Measurements from ENCODE around the gene TNF. TPM values are rescaled to one million over a fixed set of nuclear protein-coding genes. Genes with fewer than 3 reads are reported as not detected.
"Not testable (repeated sequence)": the region's sequence is repeated elsewhere in the genome, so short reads cannot be mapped to it uniquely, and the experiment has no call there.

TNF gene
- total RNA-seq, 1 donor from 2014 or later, result 427 TPM

- Mint-ChIP-seq H3K4me3 (peak overlapping the region; percentile 87), H3K36me3 (ENCODE audit: low read depth) (peaks cover 8% of the 10 kb centered on the region), H3K27me3 (ENCODE audit: insufficient read depth) (peaks cover 3% of the 10 kb centered on the region), H3K9me3 (no peaks in the 10 kb centered on the region), H3K27ac (peak overlapping the region; percentile 82), H3K4me1 (ENCODE audit: low read depth) (peaks cover 40% of the 10 kb centered on the region)
- DNase-seq (ENCODE audit: low spot score), result no peak
- intact Hi-C loops (cut with micrococcal nuclease), result loop anchor here (1.0 to 10.0 kb wide), 11 partner anchors 10 to 647 kb away; partner anchors contain the start of genes ABHD16A, BAG6, EHMT2 and NELFE
These were observed 27.4 kb upstream of the TNF start for GRCh38 chr6:31547727-31548543.

- no peak for DNase-seq (ENCODE audit: low spot score)
- H3K27me3 Mint-ChIP-seq (ENCODE audit: insufficient read depth), result peaks cover 3% of the 10 kb centered on the region
- H3K4me1 Mint-ChIP-seq (ENCODE audit: low read depth), result peaks cover 40% of the 10 kb centered on the region
- intact Hi-C loops (cut with micrococcal nuclease), result loop anchor here (10.0 kb wide), 1 partner anchor 406 kb away; the partner anchor contains the start of genes NELFE and SKIC2
- peaks cover 10% of the 10 kb centered on the region for H3K36me3 Mint-ChIP-seq (ENCODE audit: low read depth)
- no peak overlapping the region for H3K27ac Mint-ChIP-seq
- H3K4me3 Mint-ChIP-seq, result peak overlapping the region; percentile 87
- no peaks in the 10 kb centered on the region for H3K9me3 Mint-ChIP-seq
These were observed 26.9 kb upstream of the TNF start for GRCh38 chr6:31548544-31548873.

- intact Hi-C loops (cut with micrococcal nuclease), result loop anchor here (1.0 kb wide), 2 partner anchors 30 to 47 kb away; no protein-coding TSS in a partner anchor
- not testable (repeated sequence) for H3K27me3 Mint-ChIP-seq (ENCODE audit: insufficient read depth); H3K9me3 Mint-ChIP-seq
- H3K4me1 Mint-ChIP-seq (ENCODE audit: low read depth), result peaks cover 42% of the 10 kb centered on the region
- H3K27ac Mint-ChIP-seq, result peak overlapping the region; percentile 71
- peak; percentile 49 for DNase-seq (ENCODE audit: low spot score)
- H3K4me3 Mint-ChIP-seq, result peak overlapping the region; percentile 60
- H3K36me3 Mint-ChIP-seq (ENCODE audit: low read depth), result peaks cover 13% of the 10 kb centered on the region
These were observed 24.0 kb upstream of the TNF start for GRCh38 chr6:31551371-31551770.

GRCh38 chr6:31556307-31556706 lies 19.1 kb upstream of the TNF start:
- DNase-seq (ENCODE audit: low spot score), result no peak
- H3K27ac Mint-ChIP-seq, result no peak overlapping the region
- peak overlapping the region; percentile 7 for H3K4me3 Mint-ChIP-seq
- no peaks in the 10 kb centered on the region for H3K9me3 Mint-ChIP-seq
- H3K4me1 Mint-ChIP-seq (ENCODE audit: low read depth), result peaks cover 61% of the 10 kb centered on the region
- no peaks in the 10 kb centered on the region for H3K27me3 Mint-ChIP-seq (ENCODE audit: insufficient read depth)
- peaks cover 37% of the 10 kb centered on the region for H3K36me3 Mint-ChIP-seq (ENCODE audit: low read depth)
- intact Hi-C loops (cut with micrococcal nuclease), result no loop called here

- DNase-seq (ENCODE audit: low spot score), result no peak
- Mint-ChIP-seq H3K9me3 (no peaks in the 10 kb centered on the region), H3K27me3 (ENCODE audit: insufficient read depth) (peaks cover 2% of the 10 kb centered on the region), H3K36me3 (ENCODE audit: low read depth) (peaks cover 41% of the 10 kb centered on the region), H3K27ac (peak overlapping the region; percentile 42), H3K4me1 (ENCODE audit: low read depth) (peaks cover 61% of the 10 kb centered on the region), H3K4me3 (peak overlapping the region; percentile 57)
- intact Hi-C loops (cut with micrococcal nuclease), result loop anchor here (1.0 kb wide), 1 partner anchor 10 kb away; the partner anchor contains the start of gene NFKBIL1
These were observed 17.7 kb upstream of the TNF start for GRCh38 chr6:31557443-31558317.

GRCh38 chr6:31558318-31558625 lies 17.1 kb upstream of the TNF start:
- peaks cover 66% of the 10 kb centered on the region for H3K4me1 Mint-ChIP-seq (ENCODE audit: low read depth)
- peaks cover 2% of the 10 kb centered on the region for H3K27me3 Mint-ChIP-seq (ENCODE audit: insufficient read depth)
- H3K36me3 Mint-ChIP-seq (ENCODE audit: low read depth), result peaks cover 42% of the 10 kb centered on the region
- H3K27ac Mint-ChIP-seq, result peak overlapping the region; percentile 95
- no peak for DNase-seq (ENCODE audit: low spot score)
- H3K9me3 Mint-ChIP-seq, result no peaks in the 10 kb centered on the region
- intact Hi-C loops (cut with micrococcal nuclease), result loop anchor here (1.0 kb wide), 1 partner anchor 11 kb away; the partner anchor contains the start of gene NFKBIL1
- peak overlapping the region; percentile 69 for H3K4me3 Mint-ChIP-seq

- peak overlapping the region; percentile 69 for H3K4me3 Mint-ChIP-seq
- H3K4me1 Mint-ChIP-seq (ENCODE audit: low read depth), result peaks cover 70% of the 10 kb centered on the region
- peak; percentile 62 for DNase-seq (ENCODE audit: low spot score)
- peaks cover 2% of the 10 kb centered on the region for H3K27me3 Mint-ChIP-seq (ENCODE audit: insufficient read depth)
- no peaks in the 10 kb centered on the region for H3K9me3 Mint-ChIP-seq
- peak overlapping the region; percentile 95 for H3K27ac Mint-ChIP-seq
- intact Hi-C loops (cut with micrococcal nuclease), result loop anchor here (1.0 kb wide), 2 partner anchors 12 to 16 kb away; partner anchors contain the start of genes NFKBIL1 and TNF
- peaks cover 43% of the 10 kb centered on the region for H3K36me3 Mint-ChIP-seq (ENCODE audit: low read depth)
These were observed 16.5 kb upstream of the TNF start for GRCh38 chr6:31558631-31559500.

- Mint-ChIP-seq H3K27ac (peak overlapping the region; percentile 95), H3K4me3 (peak overlapping the region; percentile 69), H3K9me3 (no peaks in the 10 kb centered on the region), H3K27me3 (ENCODE audit: insufficient read depth) (peaks cover 2% of the 10 kb centered on the region), H3K4me1 (ENCODE audit: low read depth) (peaks cover 70% of the 10 kb centered on the region), H3K36me3 (ENCODE audit: low read depth) (peaks cover 44% of the 10 kb centered on the region)
- DNase-seq (ENCODE audit: low spot score), result no peak
- intact Hi-C loops (cut with micrococcal nuclease), result loop anchor here (1.0 kb wide), 1 partner anchor 16 kb away; the partner anchor contains the start of gene TNF
These were observed 15.8 kb upstream of the TNF start for GRCh38 chr6:31559606-31559957.

GRCh38 chr6:31559958-31560696 lies 15.2 kb upstream of the TNF start:
- Mint-ChIP-seq H3K27me3 (ENCODE audit: insufficient read depth) (peaks cover 5% of the 10 kb centered on the region), H3K4me3 (peak overlapping the region; percentile 69), H3K36me3 (ENCODE audit: low read depth) (peaks cover 46% of the 10 kb centered on the region), H3K4me1 (ENCODE audit: low read depth) (peaks cover 72% of the 10 kb centered on the region), H3K27ac (peak overlapping the region; percentile 95), H3K9me3 (no peaks in the 10 kb centered on the region)
- intact Hi-C loops (cut with micrococcal nuclease), result loop anchor here (1.0 kb wide), 2 partner anchors 8 to 15 kb away; partner anchors contain the start of gene TNF
- peak; percentile 41 for DNase-seq (ENCODE audit: low spot score)

- H3K9me3 Mint-ChIP-seq, result no peaks in the 10 kb centered on the region
- peaks cover 52% of the 10 kb centered on the region for H3K36me3 Mint-ChIP-seq (ENCODE audit: low read depth)
- peaks cover 8% of the 10 kb centered on the region for H3K27me3 Mint-ChIP-seq (ENCODE audit: insufficient read depth)
- DNase-seq (ENCODE audit: low spot score), result no peak
- H3K4me3 Mint-ChIP-seq, result peak overlapping the region; percentile 69
- H3K4me1 Mint-ChIP-seq (ENCODE audit: low read depth), result peaks cover 77% of the 10 kb centered on the region
- intact Hi-C loops (cut with micrococcal nuclease), result loop anchor here (1.0 kb wide), 1 partner anchor 8 kb away; no protein-coding TSS in a partner anchor
- peak overlapping the region; percentile 95 for H3K27ac Mint-ChIP-seq
These were observed 14.7 kb upstream of the TNF start for GRCh38 chr6:31560697-31561058.

- Mint-ChIP-seq H3K36me3 (ENCODE audit: low read depth) (peaks cover 21% of the 10 kb centered on the region), H3K4me3 (peak overlapping the region; percentile 72), H3K27me3 (ENCODE audit: insufficient read depth) (peaks cover 11% of the 10 kb centered on the region), H3K4me1 (ENCODE audit: low read depth) (peaks cover 80% of the 10 kb centered on the region), H3K27ac (peak overlapping the region; percentile 63), H3K9me3 (no peaks in the 10 kb centered on the region)
- DNase-seq (ENCODE audit: low spot score), result no peak
- intact Hi-C loops (cut with micrococcal nuclease), result loop anchor here (1.0 to 2.0 kb wide), 3 partner anchors 7 to 17 kb away; no protein-coding TSS in a partner anchor
These were observed 7.6 kb upstream of the TNF start for GRCh38 chr6:31567531-31568370.
